ENCODE results near the gene KLF13.

KLF13 gene

GRCh38 chr15:31330836-31331235, 4.2 kb downstream of the KLF13 start:
- FAIRE-seq (peak; percentile 57), DNase-seq (ENCODE audit: insufficient read length, low spot score) (no peak)

- no peak for FAIRE-seq
- DNase-seq (ENCODE audit: insufficient read length, low spot score): no peak
These were observed 4.8 kb downstream of the KLF13 start for GRCh38 chr15:31331389-31331788.

DNA sequence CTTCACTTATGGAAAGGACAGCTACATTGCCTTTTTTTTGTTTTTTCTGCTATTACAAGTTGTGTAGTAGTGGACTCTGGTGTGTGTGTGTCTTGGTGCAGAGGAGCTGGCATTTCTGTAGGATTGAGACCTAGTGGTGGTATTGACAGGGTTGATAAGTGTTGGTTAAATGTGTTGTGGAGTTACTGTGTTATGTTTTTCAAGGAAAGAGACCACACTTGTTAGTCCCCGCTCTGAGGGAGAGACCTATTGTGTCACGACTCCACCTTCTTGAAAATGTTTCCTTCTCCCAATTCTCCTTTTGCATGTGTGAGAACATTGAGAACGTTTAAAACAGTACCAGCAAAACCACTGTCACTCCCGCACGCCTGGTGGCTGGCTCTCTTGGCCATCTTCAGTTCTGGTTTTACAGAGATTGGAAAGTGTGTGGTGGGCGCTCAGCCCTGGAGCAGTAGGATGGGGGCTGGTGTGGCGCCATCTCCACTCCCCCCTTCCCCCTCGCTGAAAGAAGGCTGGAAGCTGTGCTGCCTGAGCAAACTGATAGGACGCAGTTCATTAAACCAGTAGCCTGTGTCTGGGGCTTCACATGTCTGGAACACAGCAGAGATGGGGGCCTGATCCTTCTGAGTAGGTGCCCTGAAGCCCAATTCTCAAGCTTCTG, 5.5 kb downstream of the KLF13 start:
- DNase-seq (ENCODE audit: insufficient read length, low spot score) (no peak), FAIRE-seq (peak; percentile 71)

- FAIRE-seq (no peak), DNase-seq (ENCODE audit: insufficient read length, low spot score) (no peak)
These were observed 6.0 kb downstream of the KLF13 start for GRCh38 chr15:31332681-31333071.

GRCh38 chr15:31333119-31333518, 6.5 kb downstream of the KLF13 start:
- DNase-seq (ENCODE audit: insufficient read length, low spot score) (no peak), FAIRE-seq (no peak)

GRCh38 chr15:31333820-31334219, 7.2 kb downstream of the KLF13 start:
- no peak for FAIRE-seq
- DNase-seq (ENCODE audit: insufficient read length, low spot score): no peak

GRCh38 chr15:31335989-31336592, 9.5 kb downstream of the KLF13 start:
- DNase-seq (ENCODE audit: insufficient read length, low spot score) (no peak), FAIRE-seq (no peak)

DNA sequence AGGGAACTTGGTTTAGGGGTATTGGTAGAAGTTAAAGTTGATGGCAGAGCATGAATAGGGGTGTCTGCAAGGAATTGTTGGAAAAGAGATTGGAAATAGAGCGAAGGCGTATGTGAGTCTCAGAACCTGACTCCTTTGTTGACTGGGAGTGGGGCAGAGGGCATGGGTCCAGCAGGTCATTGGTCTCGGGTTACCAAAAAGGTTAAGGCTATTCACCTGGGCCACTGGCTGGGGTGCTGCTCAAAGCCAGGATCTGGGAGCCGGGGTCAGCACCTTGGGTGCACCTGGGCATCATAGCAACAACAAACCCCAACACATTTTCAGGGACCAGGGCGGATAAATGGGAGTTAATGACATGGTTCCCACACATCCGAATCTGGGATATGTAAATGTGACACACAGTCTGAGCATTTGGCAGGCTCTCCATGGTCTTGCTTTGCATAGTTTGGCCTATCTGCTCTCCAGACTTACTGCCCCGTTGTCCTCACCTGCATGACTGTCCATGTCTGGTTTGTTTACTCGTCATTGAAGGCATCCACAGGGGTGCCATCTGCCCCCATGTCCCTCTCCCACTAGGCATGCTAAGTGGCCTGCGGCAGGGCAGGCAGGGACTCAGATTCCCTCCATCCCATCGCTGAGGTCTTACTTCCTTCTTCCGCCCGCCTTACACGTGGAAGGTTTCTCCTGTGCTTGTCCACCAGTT, 10.1 kb downstream of the KLF13 start:
- peak; percentile 45 for FAIRE-seq
- DNase-seq (ENCODE audit: insufficient read length, low spot score): no peak

DNA sequence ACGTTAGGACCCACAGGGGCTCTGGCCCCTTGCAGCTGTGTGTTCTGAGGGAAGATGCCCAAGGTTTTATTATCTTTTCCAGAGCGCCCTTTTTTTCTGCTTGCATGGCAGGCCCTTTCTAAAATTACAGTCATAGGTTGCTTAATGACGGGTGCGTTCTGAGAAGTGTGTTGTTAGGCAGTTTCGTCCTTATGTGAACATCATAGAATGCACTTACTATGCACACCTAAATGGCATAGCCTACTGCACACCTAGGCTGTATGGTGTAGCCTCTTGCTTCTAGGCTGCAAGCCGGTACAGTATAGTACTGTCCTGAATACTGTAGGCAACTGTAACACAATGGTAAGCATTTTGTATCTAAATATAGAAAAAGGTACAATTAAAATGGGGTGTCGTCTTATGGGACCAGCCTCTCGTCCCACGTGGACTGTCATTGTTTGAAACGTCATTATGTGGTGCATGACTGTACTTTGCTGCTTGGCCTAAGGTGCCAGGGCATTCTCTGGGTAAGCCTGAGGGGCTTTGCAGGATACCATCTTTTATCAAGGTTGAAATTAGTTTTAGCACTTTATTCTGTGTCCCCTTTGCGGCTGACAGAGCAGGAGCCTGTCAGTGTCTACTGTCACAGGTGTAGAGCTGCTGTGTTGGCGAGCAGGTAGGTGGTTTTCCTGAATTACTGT, 10.9 kb downstream of the KLF13 start:
- DNase-seq (ENCODE audit: insufficient read length, low spot score) (no peak), FAIRE-seq (no peak)

- FAIRE-seq: peak; percentile 93
- DNase-seq (ENCODE audit: insufficient read length, low spot score): no peak
These were observed 11.8 kb downstream of the KLF13 start for GRCh38 chr15:31338318-31338878.

DNA sequence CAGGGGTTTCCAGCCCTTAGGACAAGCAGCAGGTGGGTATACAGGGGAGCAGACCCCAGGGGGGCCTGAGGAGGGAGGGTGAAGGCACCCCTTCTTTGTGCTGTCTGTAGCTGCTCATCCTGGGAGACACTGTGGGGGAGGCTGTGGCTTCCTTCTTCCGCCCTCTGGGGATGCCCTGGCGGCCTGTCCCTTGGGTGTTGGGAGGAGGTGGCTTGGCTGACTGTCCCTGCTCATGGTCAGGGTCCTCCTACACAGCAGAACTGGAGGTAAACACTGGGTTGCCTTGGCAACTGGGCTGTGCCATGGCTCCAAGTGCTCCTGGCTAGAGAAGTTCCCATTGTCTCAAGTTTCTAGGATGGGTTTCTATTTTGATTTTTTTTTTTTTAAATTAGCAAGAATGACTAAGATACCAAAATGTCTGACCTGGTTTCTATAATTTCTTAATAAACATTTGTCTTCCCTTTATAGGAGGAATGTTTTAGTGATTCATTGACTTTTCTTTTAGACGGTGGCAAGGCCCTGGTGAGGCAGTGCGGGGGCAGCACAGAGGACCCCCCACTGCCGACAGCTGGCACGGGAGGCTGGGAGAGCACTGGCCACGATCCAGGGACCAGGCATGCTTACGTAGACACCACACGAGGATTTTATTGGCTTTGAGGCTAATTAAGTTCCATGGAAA, 12.4 kb downstream of the KLF13 start:
- FAIRE-seq: no peak
- peak; percentile 38 for DNase-seq (ENCODE audit: insufficient read length, low spot score)

GRCh38 chr15:31339558-31339895, 12.9 kb downstream of the KLF13 start:
- no peak for DNase-seq (ENCODE audit: insufficient read length, low spot score)
- no peak for FAIRE-seq

GRCh38 chr15:31340047-31340446, 13.4 kb downstream of the KLF13 start:
- FAIRE-seq: no peak
- DNase-seq (ENCODE audit: insufficient read length, low spot score): no peak

- FAIRE-seq: no peak
- DNase-seq (ENCODE audit: insufficient read length, low spot score): no peak
These were observed 14.0 kb downstream of the KLF13 start for GRCh38 chr15:31340592-31340991.

DNA sequence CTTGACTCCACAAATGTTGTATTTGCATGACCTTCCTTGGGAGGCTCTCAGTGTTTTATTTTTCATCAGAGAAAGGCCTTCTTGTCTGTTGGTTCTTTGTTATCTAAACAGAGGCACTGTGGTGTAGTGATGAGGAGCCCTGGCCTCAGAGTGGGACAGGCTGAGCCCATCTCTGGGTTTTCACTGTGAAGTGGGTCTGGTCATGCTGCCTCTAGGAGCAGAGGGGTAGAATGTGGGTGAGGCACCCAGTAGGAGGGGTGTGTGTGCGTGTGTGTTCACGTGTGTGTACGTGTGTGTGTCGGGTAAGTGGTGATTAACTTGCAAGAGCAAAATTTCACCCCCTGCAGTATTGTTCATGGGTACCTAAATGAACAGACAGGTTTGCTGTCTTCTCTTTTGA, 14.4 kb downstream of the KLF13 start:
- no peak for FAIRE-seq

DNA sequence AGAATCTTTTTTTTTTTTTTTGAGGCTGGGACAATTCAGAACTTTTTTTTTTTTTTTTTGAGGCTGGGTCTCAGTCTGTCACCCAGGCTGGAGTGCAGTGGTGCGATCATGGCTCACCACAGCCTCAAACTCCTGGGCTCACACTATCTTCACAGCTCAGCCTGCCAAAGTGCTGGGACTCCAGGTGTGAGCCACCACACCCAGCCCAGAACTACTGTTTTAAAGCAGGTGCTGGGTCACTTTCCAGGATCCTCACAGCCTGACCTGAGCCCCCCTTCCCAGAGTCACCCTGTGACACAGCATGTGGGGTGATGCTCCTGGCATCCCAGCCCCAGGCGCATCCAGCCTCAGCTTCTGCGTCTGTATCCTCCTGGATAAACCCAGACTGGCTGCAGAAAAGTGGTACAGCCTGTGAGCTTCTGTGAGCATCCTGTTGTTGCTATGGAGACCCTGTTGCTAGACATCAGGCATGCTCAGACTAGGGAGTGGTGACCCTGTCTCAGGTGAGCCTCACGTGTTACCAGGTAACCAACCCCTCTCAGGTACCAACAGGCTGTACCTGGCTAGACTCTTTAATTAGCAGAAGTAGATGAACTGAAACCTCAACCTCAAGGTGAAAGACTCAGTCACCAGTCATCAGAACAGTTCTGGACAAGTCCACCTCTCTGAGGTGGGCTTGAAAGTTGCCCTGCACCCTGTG, 15.0 kb downstream of the KLF13 start:
- FAIRE-seq (no peak), DNase-seq (ENCODE audit: insufficient read length, low spot score) (no peak)

More for the DNA sequence above, 14.4 kb downstream of the KLF13 start:
- DNase-seq (ENCODE audit: insufficient read length, low spot score): no peak

- peak; percentile 58 for FAIRE-seq
- no peak for DNase-seq (ENCODE audit: insufficient read length, low spot score)
These were observed 15.7 kb downstream of the KLF13 start for GRCh38 chr15:31342381-31342780.

GRCh38 chr15:31342781-31343626, 16.4 kb downstream of the KLF13 start:
- FAIRE-seq (peak; percentile 56), DNase-seq (ENCODE audit: insufficient read length, low spot score) (no peak)

DNA sequence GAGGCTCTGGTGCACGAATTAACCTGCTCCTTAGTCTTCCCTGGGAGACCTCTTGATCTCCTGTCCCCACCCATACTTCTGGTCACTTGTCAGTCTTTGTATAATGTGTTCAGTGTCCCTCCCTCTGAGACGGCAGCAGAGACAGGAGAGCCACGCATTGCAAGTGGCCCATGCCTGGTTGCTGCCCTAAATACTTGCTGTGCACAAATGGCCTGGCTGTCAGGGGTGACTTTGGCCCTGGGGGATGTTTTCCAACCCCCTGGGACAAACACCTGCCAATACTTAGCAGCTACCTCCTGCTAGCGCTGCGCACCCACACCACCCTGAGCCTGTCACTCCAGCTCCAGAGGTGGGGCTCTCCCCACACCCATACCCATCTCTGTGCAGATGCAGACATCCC, 17.2 kb downstream of the KLF13 start:
- no peak for FAIRE-seq

More for the DNA sequence above, 17.2 kb downstream of the KLF13 start:
- no peak for DNase-seq (ENCODE audit: insufficient read length, low spot score)

Data from GM19239 (cell line).